Measurements from ENCODE around the gene TDRD7.

TDRD7 gene

DNA sequence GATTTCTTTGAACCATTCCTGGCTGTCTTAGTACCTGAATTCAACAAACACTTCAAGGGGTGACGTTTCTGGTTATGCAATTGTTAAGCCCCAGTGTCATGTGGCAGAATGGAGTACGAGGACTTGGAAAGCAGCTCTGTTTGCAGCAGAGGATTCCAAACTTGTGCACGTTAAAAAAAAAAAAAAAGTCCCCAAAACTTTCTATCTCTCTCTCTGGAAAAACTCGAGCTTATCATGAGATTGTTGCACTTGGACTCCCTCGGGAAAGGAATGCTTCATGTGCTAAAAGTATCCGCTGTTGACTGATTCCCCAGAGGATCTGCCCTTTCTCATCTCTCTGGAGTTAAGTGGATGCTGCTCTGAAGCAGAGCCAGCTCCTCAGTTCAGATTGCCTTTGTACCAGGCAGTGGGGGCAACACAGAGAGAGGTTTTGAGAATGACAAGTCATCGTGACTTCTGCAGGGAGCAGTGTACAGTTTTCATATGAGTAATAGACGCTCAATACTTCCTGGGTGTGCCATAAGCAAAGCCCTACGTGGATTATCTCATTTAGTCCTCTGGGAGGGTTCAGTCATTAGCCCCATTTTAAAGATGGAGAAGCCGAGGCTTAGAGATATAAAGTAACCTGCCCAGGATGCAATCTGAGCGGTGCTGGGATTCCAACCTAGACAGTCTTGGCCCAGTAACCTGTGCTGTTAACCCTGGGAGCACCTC is 117.6 kb downstream of the TDRD7 start:
- Histone ChIP-seq H3K4me3 (ENCODE audit: low read depth in 1 of 5, low read length in 5 of 5) (no peak overlapping the region), H3K27ac (ENCODE audit: low read depth, low read length) (no peak overlapping the region), H3K4me1 (ENCODE audit: control insufficient read depth in 5 of 5, insufficient read depth in 5 of 5, low read length in 5 of 5) (peaks cover 0 to 6% (median 0%) of the 10 kb centered on the region in 5 donors), H3K9ac (ENCODE audit: low read length in 5 of 5) (no peak overlapping the region), H3K36me3 (ENCODE audit: control insufficient read depth in 5 of 5, insufficient read depth in 5 of 5, low read length in 5 of 5) (peaks cover 0 to 2% (median 0%) of the 10 kb centered on the region in 5 donors), H3K27me3 (ENCODE audit: control insufficient read depth in 5 of 5, insufficient read depth in 4 of 5, low read length in 5 of 5) (no peaks in the 10 kb centered on the region), H3K9me3 (ENCODE audit: control insufficient read depth in 5 of 5, low read length in 5 of 5) (peaks cover 0 to 10% (median 4%) of the 10 kb centered on the region in 5 donors)

DNA sequence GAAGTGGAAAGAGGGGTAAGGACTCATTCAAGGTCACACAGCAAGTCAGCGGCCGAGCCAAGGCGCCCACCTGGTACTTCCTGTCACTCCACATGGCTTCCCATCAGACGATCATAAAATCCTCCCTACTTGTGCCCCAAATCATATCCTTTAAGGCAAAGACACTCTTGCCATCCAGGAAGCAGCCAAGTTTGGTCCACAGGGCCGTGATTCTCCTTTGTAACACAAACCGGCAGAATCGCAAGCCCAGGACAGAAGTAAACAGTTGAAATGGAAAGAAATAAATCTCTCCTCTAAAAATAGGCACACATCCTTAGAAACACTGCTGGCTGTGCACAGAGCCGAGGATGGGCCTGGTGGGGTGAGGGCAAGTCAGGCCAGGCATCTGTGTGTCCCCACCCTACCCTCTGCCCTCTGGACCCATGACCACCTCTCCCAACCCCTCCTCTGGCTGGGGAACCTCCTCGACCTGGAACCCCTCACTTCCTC is 120.0 kb downstream of the TDRD7 start:
- Histone ChIP-seq H3K4me3 (ENCODE audit: low read depth in 1 of 5, low read length in 5 of 5) (no peak overlapping the region), H3K27me3 (ENCODE audit: control insufficient read depth in 5 of 5, insufficient read depth in 4 of 5, low read length in 5 of 5) (no peaks in the 10 kb centered on the region), H3K9me3 (ENCODE audit: control insufficient read depth in 5 of 5, low read length in 5 of 5) (peaks cover 0 to 10% (median 4%) of the 10 kb centered on the region in 5 donors), H3K27ac (ENCODE audit: low read depth, low read length) (no peak overlapping the region), H3K4me1 (ENCODE audit: control insufficient read depth in 5 of 5, insufficient read depth in 5 of 5, low read length in 5 of 5) (peaks cover 0 to 6% (median 0%) of the 10 kb centered on the region in 5 donors), H3K9ac (ENCODE audit: low read length in 5 of 5) (no peak overlapping the region), H3K36me3 (ENCODE audit: control insufficient read depth in 5 of 5, insufficient read depth in 5 of 5, low read length in 5 of 5) (peaks cover 0 to 2% (median 0%) of the 10 kb centered on the region in 5 donors)

DNA sequence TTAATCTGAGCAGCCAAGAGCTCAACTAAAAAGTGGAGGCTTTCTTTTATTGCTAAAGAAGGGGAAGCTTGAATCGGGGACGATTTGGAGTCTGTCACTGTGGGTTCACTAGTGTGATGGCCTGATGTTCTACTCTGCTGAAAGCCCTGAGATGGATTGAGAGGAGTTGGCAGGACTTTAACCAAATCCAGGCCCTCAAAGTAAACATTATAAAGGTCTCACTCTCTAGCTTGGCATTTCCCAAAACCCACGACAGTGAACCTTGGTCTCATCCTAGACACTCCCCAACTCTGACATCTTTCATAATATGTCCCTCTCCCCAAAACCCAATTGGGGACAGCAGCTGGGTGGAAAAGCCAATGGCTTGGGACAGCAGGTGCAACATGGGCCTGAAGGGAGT is 122.3 kb downstream of the TDRD7 start:
- H3K36me3 ChIP-seq (ENCODE audit: control insufficient read depth in 5 of 5, insufficient read depth in 5 of 5, low read length in 5 of 5) = peaks cover 0 to 2% (median 0%) of the 10 kb centered on the region in 5 donors
- H3K9me3 ChIP-seq (ENCODE audit: control insufficient read depth in 5 of 5, low read length in 5 of 5) = peaks cover 0 to 10% (median 4%) of the 10 kb centered on the region in 5 donors
- peaks cover 0 to 6% (median 0%) of the 10 kb centered on the region in 5 donors for H3K4me1 ChIP-seq (ENCODE audit: control insufficient read depth in 5 of 5, insufficient read depth in 5 of 5, low read length in 5 of 5)
- H3K27ac ChIP-seq (ENCODE audit: low read depth, low read length) = no peak overlapping the region
- H3K27me3 ChIP-seq (ENCODE audit: control insufficient read depth in 5 of 5, insufficient read depth in 4 of 5, low read length in 5 of 5) = no peaks in the 10 kb centered on the region
- H3K4me3 ChIP-seq (ENCODE audit: low read depth in 1 of 5, low read length in 5 of 5) = no peak overlapping the region
- H3K9ac ChIP-seq (ENCODE audit: low read length in 5 of 5) = no peak overlapping the region

DNA sequence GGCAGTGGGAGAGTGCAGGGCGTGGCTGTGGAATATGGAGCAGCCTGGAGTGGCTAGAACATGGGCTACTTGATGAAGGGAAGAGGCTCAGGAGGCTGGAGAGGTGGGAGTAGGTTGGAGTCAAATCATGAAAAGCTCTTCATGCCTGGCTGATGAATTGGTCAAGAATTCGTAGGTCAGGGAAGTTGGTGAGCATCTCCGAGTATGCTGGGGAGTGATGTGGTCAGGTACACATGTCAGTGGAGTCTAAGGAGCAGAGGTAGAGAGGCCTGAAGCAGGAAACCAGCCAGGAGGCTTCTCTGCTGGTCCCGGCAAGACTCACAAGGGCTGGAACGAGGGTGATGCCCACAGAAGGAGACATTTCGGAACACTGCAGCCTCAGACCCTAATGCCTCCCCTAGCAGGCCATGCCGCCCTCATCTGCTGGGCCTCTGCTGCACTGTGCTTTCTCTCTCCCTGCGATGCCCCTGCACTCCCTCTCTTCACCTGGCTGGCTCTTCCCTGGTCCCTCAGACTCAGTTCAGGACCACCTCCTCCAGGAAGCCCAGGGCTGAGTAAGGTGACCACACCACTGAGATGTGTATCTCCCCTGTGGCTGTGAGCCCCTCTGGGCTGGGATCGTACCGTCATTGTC is 123.2 kb downstream of the TDRD7 start:
- H3K27me3 ChIP-seq (ENCODE audit: control insufficient read depth in 5 of 5, insufficient read depth in 4 of 5, low read length in 5 of 5) = no peaks in the 10 kb centered on the region
- H3K4me3 ChIP-seq (ENCODE audit: low read depth in 1 of 5, low read length in 5 of 5) = no peak overlapping the region
- H3K4me1 ChIP-seq (ENCODE audit: control insufficient read depth in 5 of 5, insufficient read depth in 5 of 5, low read length in 5 of 5) = peaks cover 0 to 6% (median 0%) of the 10 kb centered on the region in 5 donors
- H3K9ac ChIP-seq (ENCODE audit: low read length in 5 of 5) = no peak overlapping the region
- H3K9me3 ChIP-seq (ENCODE audit: control insufficient read depth in 5 of 5, low read length in 5 of 5) = peaks cover 0 to 10% (median 4%) of the 10 kb centered on the region in 5 donors
- H3K36me3 ChIP-seq (ENCODE audit: control insufficient read depth in 5 of 5, insufficient read depth in 5 of 5, low read length in 5 of 5) = peaks cover 0 to 2% (median 0%) of the 10 kb centered on the region in 5 donors
- no peak overlapping the region for H3K27ac ChIP-seq (ENCODE audit: low read depth, low read length)

DNA sequence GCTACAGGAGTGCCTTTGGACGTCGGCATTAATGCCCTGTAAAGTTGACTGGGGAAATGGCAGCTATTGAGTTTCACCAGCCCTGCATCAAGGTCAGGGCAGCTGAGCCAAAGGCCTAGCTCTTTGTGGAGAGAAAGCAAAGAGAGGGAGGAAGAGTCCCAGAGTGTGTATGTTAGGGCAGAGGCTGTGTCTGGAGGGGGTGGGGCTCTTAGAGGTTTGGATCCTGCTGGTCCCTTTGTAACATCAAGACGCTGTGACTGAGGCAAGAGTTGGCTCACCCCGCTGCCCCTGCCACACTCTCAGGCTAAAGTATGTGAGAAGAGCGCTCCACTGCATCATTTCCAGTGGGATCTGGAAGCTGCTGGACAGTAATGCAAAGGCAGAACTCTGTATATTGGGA is 123.9 kb downstream of the TDRD7 start:
- Histone ChIP-seq H3K4me1 (ENCODE audit: control insufficient read depth in 5 of 5, insufficient read depth in 5 of 5, low read length in 5 of 5) (peaks cover 0 to 6% (median 0%) of the 10 kb centered on the region in 5 donors), H3K27ac (ENCODE audit: low read depth, low read length) (no peak overlapping the region)

DNA sequence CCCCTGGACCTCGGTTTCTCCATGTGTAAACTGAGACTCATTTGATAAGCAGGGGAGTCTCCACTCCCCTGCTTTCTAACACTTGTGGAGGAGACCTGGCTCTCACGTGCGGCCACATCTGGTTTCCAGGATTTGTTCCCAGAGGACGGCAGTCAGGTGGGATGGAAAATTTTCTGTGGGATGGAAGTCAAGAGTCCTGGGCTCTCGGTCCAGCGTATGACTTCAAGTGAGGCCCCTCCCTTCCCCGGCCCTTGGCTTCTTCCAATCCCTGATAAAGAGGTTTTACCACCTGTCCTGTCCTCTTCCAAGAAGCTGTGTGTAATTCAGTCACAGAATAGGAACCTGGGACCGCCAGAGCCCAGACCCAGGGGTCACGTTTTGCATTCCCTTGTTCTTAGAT is 124.6 kb downstream of the TDRD7 start:
- H3K27ac ChIP-seq (ENCODE audit: low read depth, low read length) = no peak overlapping the region
- H3K36me3 ChIP-seq (ENCODE audit: control insufficient read depth in 5 of 5, insufficient read depth in 5 of 5, low read length in 5 of 5) = peaks cover 0 to 2% (median 0%) of the 10 kb centered on the region in 5 donors
- peaks cover 0 to 10% (median 6%) of the 10 kb centered on the region in 5 donors for H3K9me3 ChIP-seq (ENCODE audit: control insufficient read depth in 5 of 5, low read length in 5 of 5)
- no peak overlapping the region for H3K4me3 ChIP-seq (ENCODE audit: low read depth in 1 of 5, low read length in 5 of 5)
- no peak overlapping the region for H3K9ac ChIP-seq (ENCODE audit: low read length in 5 of 5)
- H3K4me1 ChIP-seq (ENCODE audit: control insufficient read depth in 5 of 5, insufficient read depth in 5 of 5, low read length in 5 of 5) = peaks cover 0 to 6% (median 0%) of the 10 kb centered on the region in 5 donors
- H3K27me3 ChIP-seq (ENCODE audit: control insufficient read depth in 5 of 5, insufficient read depth in 4 of 5, low read length in 5 of 5) = no peaks in the 10 kb centered on the region

More for the DNA sequence above, 123.9 kb downstream of the TDRD7 start:
- Histone ChIP-seq H3K27me3 (ENCODE audit: control insufficient read depth in 5 of 5, insufficient read depth in 4 of 5, low read length in 5 of 5) (no peaks in the 10 kb centered on the region), H3K36me3 (ENCODE audit: control insufficient read depth in 5 of 5, insufficient read depth in 5 of 5, low read length in 5 of 5) (peaks cover 0 to 2% (median 0%) of the 10 kb centered on the region in 5 donors), H3K9ac (ENCODE audit: low read length in 5 of 5) (no peak overlapping the region), H3K4me3 (ENCODE audit: low read depth in 1 of 5, low read length in 5 of 5) (no peak overlapping the region), H3K9me3 (ENCODE audit: control insufficient read depth in 5 of 5, low read length in 5 of 5) (peaks cover 0 to 10% (median 6%) of the 10 kb centered on the region in 5 donors)

DNA sequence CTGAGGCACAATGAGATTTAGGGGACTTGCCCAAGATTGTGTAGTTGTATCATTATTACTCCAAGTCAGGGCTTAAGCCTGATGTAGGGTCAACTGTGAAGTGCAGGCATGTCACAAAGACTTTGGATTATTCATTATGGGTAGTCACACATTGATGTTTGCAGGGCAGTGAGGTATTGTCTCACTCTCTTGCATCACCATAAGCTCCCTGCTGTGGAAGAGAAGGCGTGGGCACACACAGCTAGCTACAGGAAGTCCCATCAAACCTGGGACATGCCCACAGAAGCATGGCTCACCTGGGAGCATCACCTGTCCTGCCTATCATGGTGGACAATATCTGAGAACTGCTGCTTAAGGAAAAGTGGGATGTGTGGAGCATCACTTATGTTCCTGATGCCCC is 131.7 kb downstream of the TDRD7 start:
- Histone ChIP-seq H3K36me3 (ENCODE audit: control insufficient read depth in 5 of 5, insufficient read depth in 5 of 5, low read length in 5 of 5) (no peaks in the 10 kb centered on the region), H3K4me3 (ENCODE audit: low read depth in 1 of 5, low read length in 5 of 5) (no peak overlapping the region), H3K27me3 (ENCODE audit: control insufficient read depth in 5 of 5, insufficient read depth in 4 of 5, low read length in 5 of 5) (no peaks in the 10 kb centered on the region), H3K4me1 (ENCODE audit: control insufficient read depth in 5 of 5, insufficient read depth in 5 of 5, low read length in 5 of 5) (no peaks in the 10 kb centered on the region), H3K27ac (ENCODE audit: low read depth, low read length) (no peak overlapping the region), H3K9ac (ENCODE audit: low read length in 5 of 5) (no peak overlapping the region), H3K9me3 (ENCODE audit: control insufficient read depth in 5 of 5, low read length in 5 of 5) (peaks cover 0 to 3% (median 0%) of the 10 kb centered on the region in 5 donors)

DNA sequence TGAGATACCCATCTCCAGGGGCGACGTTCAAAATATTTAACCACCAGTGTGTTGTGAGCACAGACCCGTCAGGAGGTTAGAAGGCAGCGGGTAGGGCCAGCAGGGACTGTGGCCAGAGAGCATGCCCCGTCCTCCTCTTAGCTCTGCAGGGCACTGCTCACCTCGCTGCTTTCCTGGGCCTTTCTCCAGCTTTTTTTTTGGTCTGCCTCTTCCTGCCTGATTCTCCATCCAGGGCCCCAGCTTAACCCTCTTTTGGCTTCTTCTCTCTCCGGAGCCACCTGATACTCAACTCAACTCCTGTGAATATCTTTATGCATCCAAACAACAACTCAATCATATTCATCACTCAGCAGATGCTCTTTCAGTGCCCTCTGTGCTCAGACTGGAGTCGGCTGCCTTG is 133.6 kb downstream of the TDRD7 start:
- H3K27ac ChIP-seq (ENCODE audit: low read depth, low read length) = no peak overlapping the region
- H3K9me3 ChIP-seq (ENCODE audit: control insufficient read depth in 5 of 5, low read length in 5 of 5) = peaks cover 0 to 5% (median 0%) of the 10 kb centered on the region in 5 donors
- no peaks in the 10 kb centered on the region for H3K27me3 ChIP-seq (ENCODE audit: control insufficient read depth in 5 of 5, insufficient read depth in 4 of 5, low read length in 5 of 5)
- no peak overlapping the region for H3K4me3 ChIP-seq (ENCODE audit: low read depth in 1 of 5, low read length in 5 of 5)
- no peaks in the 10 kb centered on the region for H3K36me3 ChIP-seq (ENCODE audit: control insufficient read depth in 5 of 5, insufficient read depth in 5 of 5, low read length in 5 of 5)
- H3K9ac ChIP-seq (ENCODE audit: low read length in 5 of 5) = no peak overlapping the region
- no peaks in the 10 kb centered on the region for H3K4me1 ChIP-seq (ENCODE audit: control insufficient read depth in 5 of 5, insufficient read depth in 5 of 5, low read length in 5 of 5)
